K562 (cell line): Measurements from ENCODE around the gene LAMA2. TPM values are rescaled to one million over a fixed set of nuclear protein-coding genes. Genes with fewer than 3 reads are reported as not detected.

ENCODE experiments used
- DPF2 ChIP-seq: fragments of 450-650 bp; IDR thresholded peaks from 2 replicates; pipeline ENCODE4 v1.6.1; 2016
- FOXK2 ChIP-seq, 2 experiments: fragments of 450-650 bp; IDR thresholded peaks in 1 of 2; conservative IDR thresholded peaks in 1 of 2; 2 replicates each; pipeline ENCODE4 v1.6.1; 2016; ENCODE audit warnings: low read depth in 2 of 2, mild to moderate bottlenecking in 1 of 2
- GABPB2 ChIP-seq: fragments of 250-450 bp; sonication (Bioruptor Pico); conservative IDR thresholded peaks from 2 replicates; pipeline ENCODE4 v1.5.1; 2021; ENCODE audit warnings: mild to moderate bottlenecking
- NCOA4 ChIP-seq: fragments of 450-650 bp; IDR thresholded peaks from 2 replicates; pipeline ENCODE4 v1.6.1; 2018; ENCODE audit warnings: mild to moderate bottlenecking; ENCODE audit not compliant: partially characterized antibody
- ZNF280A ChIP-seq: fragments of 450-650 bp; IDR thresholded peaks from 2 replicates; pipeline ENCODE4 v1.6.1; 2018; ENCODE audit warnings: mild to moderate bottlenecking, low read depth; ENCODE audit not compliant: partially characterized antibody
- ZNF407 ChIP-seq: fragments of 450-650 bp; IDR thresholded peaks from 2 replicates; pipeline ENCODE4 v1.6.1; 2016; ENCODE audit warnings: low read depth
- polyA plus RNA-seq, 8 experiments: library from polyadenylated mRNA; depleted of rRNA in 4 of 8; stranded (reverse) in 5 of 8; unstranded in 3 of 8; fragments of >200 nt; fragmentation: Nextera tagmentation in 2 of 8; fragmentation: Illumina TruSeq in 1 of 8; extraction: Ambion mirVana in 2 of 8; extraction: Trizol in 1 of 8; gene quantifications; 2 replicates each; pipeline versions ENCODE4 v1.2.1 to v1.2.3, GENCODE V29; 2011 to 2014; ENCODE audit warnings: inconsistent platforms in 1 of 8, missing spikeins in 1 of 8
- total RNA-seq, 7 experiments: library from RNA; depleted of rRNA in 6 of 7; stranded (reverse); fragments of >200 nt in 6 of 7; fragmentation: Illumina TruSeq in 2 of 7; extraction: Trizol in 2 of 7; gene quantifications; 2 replicates each; pipeline versions ENCODE4 v1.2.1 to v1.2.3, GENCODE V29; 2011 to 2021; ENCODE audit warnings: low replicate concordance in 1 of 7

The LAMA2 gene
- total and polyA plus RNA-seq, 9 of the 15 experiments (the other 6 are each of a cell fraction or from before 2014, with no cell fraction given): 0.04 to 1.5 (median 0.36) TPM

GRCh38 chr6:129342796-129343195 is 459.9 kb downstream of the LAMA2 start (continued):
- no peak for TF ChIP-seq ZNF407
- TF ChIP-seq FOXK2 (conservative IDR thresholded peaks at IDR 0.05 in 1 of 2, IDR thresholded peaks at IDR 0.05 in 1 of 2; ENCODE audit: low read depth in 2 of 2): no peak
- no peak for TF ChIP-seq GABPB2 (CRISPR knock-in tag)
- no peak for TF ChIP-seq DPF2
- TF ChIP-seq NCOA4: no peak
- TF ChIP-seq ZNF280A: no peak
